Ovary (tissue), 9 donors: ENCODE measurements around the gene CRYBG2. TPM values are rescaled to one million over a fixed set of nuclear protein-coding genes. Genes with fewer than 3 reads are reported as not detected.

Experiments used
- DNase-seq, 5 donors: peaks; one replicate each; pipeline ENCODE4 v3.0.0-alpha.2; 2019 to 2020
- H3K27ac ChIP-seq, 2 donors: fragments of 200-600 bp; one replicate each; pipeline versions ENCODE4 v1.5.1 to v1.8.0; 2019 to 2022
- H3K27me3 ChIP-seq: fragments of 200-600 bp; one replicate; pipeline ENCODE4 v1.8.0; 2022
- H3K36me3 ChIP-seq: fragments of 200-600 bp; sonication (generic); one replicate; pipeline ENCODE4 v1.5.1; 2019
- H3K4me1 ChIP-seq: one replicate; pipeline ENCODE4 v1.8.1; 2013; ENCODE audit warnings: mild to moderate bottlenecking, moderate library complexity; ENCODE audit not compliant: insufficient read depth
- H3K4me3 ChIP-seq: fragments of 200-600 bp; sonication (generic); one replicate; pipeline ENCODE4 v1.5.1; 2017
- H3K9me3 ChIP-seq, 2 donors: fragments of 200-600 bp in 1 of 2; sonication (generic) in 1 of 2; one replicate each; pipeline versions ENCODE4 v1.5.1 to v1.8.1; 2013 to 2019; ENCODE audit warnings: mild to moderate bottlenecking in 1 of 2, moderate library complexity in 1 of 2
- CTCF ChIP-seq, 3 donors: fragments of 450-650 bp in 2 of 3; fragments of 200-600 bp in 1 of 3; IDR thresholded peaks; one replicate each; pipeline versions ENCODE4 v1.5.1 to v1.8.0; 2016 to 2022; ENCODE audit warnings: antibody characterized with exemption in 3 of 3, mild to moderate bottlenecking in 1 of 3
- EP300 ChIP-seq: sonication (generic); formaldehyde crosslinking; IDR thresholded peaks from one replicate; pipeline ENCODE4 v1.6.1; 2017; ENCODE audit warnings: antibody characterized with exemption
- POLR2A ChIP-seq: fragments of 450-650 bp; IDR thresholded peaks from one replicate; pipeline ENCODE4 v1.6.1; 2017; ENCODE audit warnings: antibody characterized with exemption, mild to moderate bottlenecking, moderate library complexity
- WGBS, 3 donors: extraction: QIAGEN DNeasy Blood & Tissue Kit in 1 of 3; methylation state at CpG; one replicate each; pipeline versions ENCODE4 v1.1.5 to v1.1.7; 2013 to 2017; 5-methylcytosine and 5-hydroxymethylcytosine counted together
- intact Hi-C, 4 donors: fragments of 100-400 bp; cut with DNase I; formaldehyde crosslinking; loops; one replicate each; pipeline versions ENCODE4 v1.11.0 to v1.15.1; 2022 to 2023
- polyA plus RNA-seq, 2 donors: library from polyadenylated mRNA; stranded (reverse); fragments of 200-250 nt in 1 of 2; fragments of 350-450 nt in 1 of 2; fragmentation: Illumina TruSeq in 1 of 2; extraction: RNeasy Lipid Tissue Mini Kit (QIAGEN cat#74804) in 1 of 2; gene quantifications; one replicate each; pipeline ENCODE4 v1.2.3, GENCODE V29; 2013 to 2014
- total RNA-seq, 7 donors: library from RNA; depleted of rRNA in 2 of 7; stranded (reverse); fragments of >200 nt in 2 of 7; fragmentation: NEBNext Ultra II Directional in 3 of 7; extraction: Animal tissue kit (Norgen Biotek cat#: 25700) in 3 of 7; gene quantifications; one replicate each; pipeline versions ENCODE4 v1.1.0 to v1.2.4, GENCODE V29; 2016 to 2023
- donor health status: DM: no; HTN: no; CAD: no; lungs with moderate emphysema.
- donor health status: DM: no; HTN: no; CAD: no.
- donor health status: Bipolar disorder and iron deficiency.
- donor health status: DM: yes; HTN: yes; CAD: no.
- donor health status: DM: no; HTN: no; CAD: no.
- donor health status: DM: yes; HTN: yes; CAD: no.

The CRYBG2 gene
- total and polyA plus RNA-seq, 9 donors, result 0.11 to 2.3 (median 0.23) TPM; not detected in 6

- Histone ChIP-seq H3K9me3 (peaks cover 0 to 4% of the 10 kb centered on the region in 2 donors), H3K4me3 (no peak overlapping the region), H3K36me3 (no peaks in the 10 kb centered on the region), H3K27ac (no peak overlapping the region), H3K4me1 (no peaks in the 10 kb centered on the region), H3K27me3 (no peaks in the 10 kb centered on the region)
- no peak for DNase-seq
- WGBS, 3 donors, result 86 to 89% (median 86%) methylated on average over 5 of the region's 5 CpGs
- intact Hi-C loops, result no loop called here
- no peak for TF ChIP-seq CTCF (IDR thresholded peaks at IDR 0.05)
These were observed 18.1 kb upstream of the CRYBG2 start for GRCh38 chr1:26372039-26372438.

- Histone ChIP-seq H3K9me3 (peaks cover 0 to 4% of the 10 kb centered on the region in 2 donors), H3K27me3 (no peaks in the 10 kb centered on the region)
- DNase-seq, result no peak
These were observed 16.9 kb upstream of the CRYBG2 start for GRCh38 chr1:26370591-26371382.

GRCh38 chr1:26368486-26368885 lies 14.6 kb upstream of the CRYBG2 start:
- TF ChIP-seq CTCF (IDR thresholded peaks at IDR 0.05), result no peak
- no peak for TF ChIP-seq POLR2A
- no peak for TF ChIP-seq EP300
- Histone ChIP-seq H3K4me1 (no peaks in the 10 kb centered on the region), H3K36me3 (no peaks in the 10 kb centered on the region), H3K4me3 (no peak overlapping the region), H3K9me3 (peaks cover 0 to 4% of the 10 kb centered on the region in 2 donors), H3K27ac (no peak overlapping the region), H3K27me3 (no peaks in the 10 kb centered on the region)
- DNase-seq, result no peak
- WGBS, 3 donors, result 86 to 97% (median 89%) methylated on average over 3 of the region's 3 CpGs
- intact Hi-C loops, result no loop called here

More at GRCh38 chr1:26370591-26371382, 16.9 kb upstream of the CRYBG2 start:
- intact Hi-C loops, result no loop called here
- Histone ChIP-seq H3K4me1 (no peaks in the 10 kb centered on the region), H3K27ac (no peak overlapping the region), H3K4me3 (no peak overlapping the region), H3K36me3 (no peaks in the 10 kb centered on the region)
- TF ChIP-seq CTCF (IDR thresholded peaks at IDR 0.05) (no peak), EP300 (no peak), POLR2A (no peak)
- WGBS, 3 donors, result 50 to 67% (median 52%) methylated on average over 6 of the region's 6 CpGs

- WGBS, 3 donors, result 57 to 65% (median 64%) methylated on average over 4 of the region's 4 CpGs
- peaks cover 0 to 4% of the 10 kb centered on the region in 2 donors for H3K9me3 ChIP-seq
- H3K27ac ChIP-seq, result no peak overlapping the region
- H3K4me3 ChIP-seq, result no peak overlapping the region
- TF ChIP-seq CTCF (IDR thresholded peaks at IDR 0.05), result no peak
- no peaks in the 10 kb centered on the region for H3K4me1 ChIP-seq
- no peak for DNase-seq
- intact Hi-C loops, result no loop called here
- no peaks in the 10 kb centered on the region for H3K27me3 ChIP-seq
- no peaks in the 10 kb centered on the region for H3K36me3 ChIP-seq
These were observed 14.1 kb upstream of the CRYBG2 start for GRCh38 chr1:26368006-26368405.
